ENCODE measurements around the gene CALML5.

The CALML5 gene

DNA sequence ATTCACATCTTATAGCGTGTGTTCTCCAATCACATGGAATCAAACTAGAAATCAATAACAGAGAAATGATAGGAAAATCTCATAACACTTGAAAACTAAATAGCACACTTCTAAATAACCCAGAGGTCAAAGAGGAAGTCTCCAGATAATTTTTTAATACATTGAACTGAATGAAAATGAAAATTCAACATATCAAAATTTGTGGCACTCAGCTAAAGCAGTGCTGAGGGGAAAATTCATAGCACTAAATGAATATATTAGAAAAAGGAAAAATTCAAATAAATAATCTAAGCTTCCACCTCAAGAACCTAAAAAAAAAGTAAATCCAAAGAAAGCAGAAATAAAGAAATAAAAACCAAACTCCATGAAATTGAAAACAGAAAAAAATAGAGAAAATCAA lies 42.7 kb upstream of the CALML5 start:
- Histone ChIP-seq H3F3A (ENCODE audit: insufficient read depth) (no peaks in the 10 kb centered on the region), H3K27me3 (ENCODE audit: low read length) (no peaks in the 10 kb centered on the region), H4K20me1 (ENCODE audit: low read depth, low read length) (no peaks in the 10 kb centered on the region), H3K4me3 (ENCODE audit: insufficient read depth, low read length, poor library complexity, severe bottlenecking) (no peak overlapping the region), H3K9me3 (ENCODE audit: insufficient read depth, low read length) (no peaks in the 10 kb centered on the region), H3K9me2 (replicated peaks; ENCODE audit: insufficient read depth, low read length) (no peaks in the 10 kb centered on the region), H3K27ac (ENCODE audit: low read depth, low read length) (no peak overlapping the region), H2AFZ (ENCODE audit: low read depth, low read length, severe bottlenecking) (no peak overlapping the region), H3K9ac (ENCODE audit: low read length) (no peak overlapping the region), H3K79me2 (ENCODE audit: insufficient read depth, low read length) (no peaks in the 10 kb centered on the region), H3K36me3 (ENCODE audit: low read length) (0 out of 2 replicates have a peak, but pooled peaks cover 5% of the 10 kb centered on the region), H3K4me2 (ENCODE audit: low read depth, low read length, poor library complexity, severe bottlenecking) (no peak overlapping the region)
- TF ChIP-seq EZH2phosphoT487 (conservative IDR thresholded peaks at IDR 0.05; ENCODE audit: low read length), result no peak
- TF ChIP-seq, protein P1, sequence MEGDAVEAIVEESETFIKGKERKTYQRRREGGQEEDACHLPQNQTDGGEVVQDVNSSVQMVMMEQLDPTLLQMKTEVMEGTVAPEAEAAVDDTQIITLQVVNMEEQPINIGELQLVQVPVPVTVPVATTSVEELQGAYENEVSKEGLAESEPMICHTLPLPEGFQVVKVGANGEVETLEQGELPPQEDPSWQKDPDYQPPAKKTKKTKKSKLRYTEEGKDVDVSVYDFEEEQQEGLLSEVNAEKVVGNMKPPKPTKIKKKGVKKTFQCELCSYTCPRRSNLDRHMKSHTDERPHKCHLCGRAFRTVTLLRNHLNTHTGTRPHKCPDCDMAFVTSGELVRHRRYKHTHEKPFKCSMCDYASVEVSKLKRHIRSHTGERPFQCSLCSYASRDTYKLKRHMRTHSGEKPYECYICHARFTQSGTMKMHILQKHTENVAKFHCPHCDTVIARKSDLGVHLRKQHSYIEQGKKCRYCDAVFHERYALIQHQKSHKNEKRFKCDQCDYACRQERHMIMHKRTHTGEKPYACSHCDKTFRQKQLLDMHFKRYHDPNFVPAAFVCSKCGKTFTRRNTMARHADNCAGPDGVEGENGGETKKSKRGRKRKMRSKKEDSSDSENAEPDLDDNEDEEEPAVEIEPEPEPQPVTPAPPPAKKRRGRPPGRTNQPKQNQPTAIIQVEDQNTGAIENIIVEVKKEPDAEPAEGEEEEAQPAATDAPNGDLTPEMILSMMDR (IDR thresholded peaks at IDR 0.05; ENCODE audit: insufficient read depth, low read length, poor library complexity, severe bottlenecking), result no peak

DNA sequence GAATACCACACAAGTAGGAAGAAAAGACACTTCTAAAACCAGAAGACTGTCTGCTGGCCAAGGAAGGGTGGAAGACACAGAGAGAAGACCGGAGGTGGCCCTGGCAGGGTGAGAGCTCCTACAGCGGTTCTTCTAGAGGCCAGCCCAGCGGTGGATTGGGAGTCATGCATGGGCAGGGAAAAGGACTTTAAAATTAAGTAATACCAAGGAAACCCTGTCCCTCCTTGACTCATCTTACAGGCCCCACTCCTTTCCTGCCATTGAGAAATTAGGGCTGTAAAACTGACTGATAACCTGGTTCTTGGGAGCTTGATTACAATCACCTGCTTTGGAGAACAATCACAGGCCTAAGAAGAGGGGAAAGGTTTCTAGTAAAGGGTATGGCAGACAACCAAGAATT lies 41.5 kb upstream of the CALML5 start:
- no peaks in the 10 kb centered on the region for H3K9me2 ChIP-seq (replicated peaks; ENCODE audit: insufficient read depth, low read length)
- H3K27me3 ChIP-seq (ENCODE audit: low read length), result no peaks in the 10 kb centered on the region
- H3K4me2 ChIP-seq (ENCODE audit: low read depth, low read length, poor library complexity, severe bottlenecking), result no peak overlapping the region
- no peaks in the 10 kb centered on the region for H3K79me2 ChIP-seq (ENCODE audit: insufficient read depth, low read length)
- H3K27ac ChIP-seq (ENCODE audit: low read depth, low read length), result no peak overlapping the region
- TF ChIP-seq EZH2phosphoT487 (conservative IDR thresholded peaks at IDR 0.05; ENCODE audit: low read length), result no peak
- TF ChIP-seq, protein P1 (IDR thresholded peaks at IDR 0.05; ENCODE audit: insufficient read depth, low read length, poor library complexity, severe bottlenecking), result no peak
- H3F3A ChIP-seq (ENCODE audit: insufficient read depth), result no peaks in the 10 kb centered on the region
- H3K9me3 ChIP-seq (ENCODE audit: insufficient read depth, low read length), result no peaks in the 10 kb centered on the region
- no peak overlapping the region for H3K4me3 ChIP-seq (ENCODE audit: insufficient read depth, low read length, poor library complexity, severe bottlenecking)
- H3K36me3 ChIP-seq (ENCODE audit: low read length), result 0 out of 2 replicates have a peak, but pooled peaks cover 5% of the 10 kb centered on the region
- no peak overlapping the region for H2AFZ ChIP-seq (ENCODE audit: low read depth, low read length, severe bottlenecking)
- H4K20me1 ChIP-seq (ENCODE audit: low read depth, low read length), result no peaks in the 10 kb centered on the region
- no peak overlapping the region for H3K9ac ChIP-seq (ENCODE audit: low read length)

DNA sequence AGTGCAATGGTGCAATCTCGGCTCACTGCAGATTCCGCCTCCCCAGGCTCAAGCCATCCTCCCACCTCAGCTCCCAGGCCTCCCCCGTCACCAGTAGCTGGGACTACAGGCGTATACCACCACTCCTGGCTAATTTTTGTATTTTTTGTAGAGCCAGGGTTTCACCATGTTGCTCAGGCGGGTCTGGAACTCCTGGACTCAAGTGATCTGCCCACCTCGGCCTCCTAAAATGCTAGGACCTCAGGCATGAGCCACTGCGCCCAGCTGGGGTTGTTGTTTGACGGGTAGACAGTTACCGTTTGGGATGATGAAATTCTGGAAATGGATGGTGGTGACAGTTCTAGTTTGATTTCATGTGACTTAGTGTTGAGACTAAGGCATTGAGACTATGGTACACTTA lies 40.7 kb upstream of the CALML5 start:
- Histone ChIP-seq H3K79me2 (ENCODE audit: insufficient read depth, low read length) (no peaks in the 10 kb centered on the region), H3F3A (ENCODE audit: insufficient read depth) (no peaks in the 10 kb centered on the region), H3K4me3 (ENCODE audit: insufficient read depth, low read length, poor library complexity, severe bottlenecking) (no peak overlapping the region), H3K4me2 (ENCODE audit: low read depth, low read length, poor library complexity, severe bottlenecking) (no peak overlapping the region), H3K9ac (ENCODE audit: low read length) (no peak overlapping the region), H4K20me1 (ENCODE audit: low read depth, low read length) (no peaks in the 10 kb centered on the region), H3K9me2 (replicated peaks; ENCODE audit: insufficient read depth, low read length) (no peaks in the 10 kb centered on the region), H3K36me3 (ENCODE audit: low read length) (0 out of 2 replicates have a peak, but pooled peaks cover 5% of the 10 kb centered on the region), H3K9me3 (ENCODE audit: insufficient read depth, low read length) (no peaks in the 10 kb centered on the region), H3K27me3 (ENCODE audit: low read length) (no peaks in the 10 kb centered on the region), H2AFZ (ENCODE audit: low read depth, low read length, severe bottlenecking) (no peak overlapping the region), H3K27ac (ENCODE audit: low read depth, low read length) (no peak overlapping the region)
- TF ChIP-seq EZH2phosphoT487 (conservative IDR thresholded peaks at IDR 0.05; ENCODE audit: low read length), result no peak

DNA sequence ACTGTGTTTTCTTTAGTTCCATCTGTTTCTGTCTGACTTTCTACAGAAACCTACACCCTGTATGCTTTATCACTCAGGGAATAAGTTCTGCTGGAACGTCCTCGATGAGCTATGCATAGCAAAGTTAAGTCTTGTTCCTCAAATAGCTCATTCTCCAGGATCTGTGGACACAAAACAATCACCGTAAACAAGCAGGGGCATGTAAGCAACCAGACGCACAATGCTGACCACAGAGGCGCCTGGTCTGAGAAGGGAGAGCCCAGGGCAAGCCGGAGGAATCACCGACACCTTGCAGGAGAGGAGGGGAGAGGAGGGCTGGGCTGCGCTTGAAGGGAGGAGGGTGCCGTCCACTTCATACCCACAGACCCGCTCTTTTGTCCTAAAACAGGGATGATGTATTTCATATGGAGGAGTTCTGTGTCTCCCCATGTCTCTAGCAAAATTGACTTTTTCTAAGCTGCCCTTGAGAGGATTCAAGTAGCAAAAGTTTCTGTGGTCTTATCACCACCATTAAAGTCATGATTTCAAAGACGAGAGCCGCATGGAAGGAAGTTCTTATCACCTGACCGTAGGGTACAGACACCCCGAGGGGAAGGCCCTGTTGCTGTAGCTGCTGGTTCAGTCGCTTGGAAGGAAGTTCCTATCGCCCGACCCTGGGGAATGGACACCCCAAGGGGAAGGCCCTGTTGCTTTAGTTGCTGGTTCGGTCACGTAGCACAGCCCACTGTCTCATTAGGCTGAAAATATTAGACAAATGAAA lies 39.7 kb upstream of the CALML5 start:
- H3K4me3 ChIP-seq (ENCODE audit: insufficient read depth, low read length, poor library complexity, severe bottlenecking), result no peak overlapping the region
- no peaks in the 10 kb centered on the region for H3K27me3 ChIP-seq (ENCODE audit: low read length)

More for the DNA sequence above, 39.7 kb upstream of the CALML5 start:
- Histone ChIP-seq H3F3A (ENCODE audit: insufficient read depth) (no peaks in the 10 kb centered on the region), H3K4me2 (ENCODE audit: low read depth, low read length, poor library complexity, severe bottlenecking) (no peak overlapping the region), H3K9me2 (replicated peaks; ENCODE audit: insufficient read depth, low read length) (no peaks in the 10 kb centered on the region), H3K79me2 (ENCODE audit: insufficient read depth, low read length) (no peaks in the 10 kb centered on the region), H2AFZ (ENCODE audit: low read depth, low read length, severe bottlenecking) (no peak overlapping the region), H3K36me3 (ENCODE audit: low read length) (0 out of 2 replicates have a peak, but pooled peaks cover 5% of the 10 kb centered on the region), H3K27ac (ENCODE audit: low read depth, low read length) (no peak overlapping the region), H3K9ac (ENCODE audit: low read length) (no peak overlapping the region), H4K20me1 (ENCODE audit: low read depth, low read length) (no peaks in the 10 kb centered on the region), H3K9me3 (ENCODE audit: insufficient read depth, low read length) (no peaks in the 10 kb centered on the region)
- TF ChIP-seq EZH2phosphoT487 (conservative IDR thresholded peaks at IDR 0.05; ENCODE audit: low read length), result no peak
- TF ChIP-seq, protein P1 (IDR thresholded peaks at IDR 0.05; ENCODE audit: insufficient read depth, low read length, poor library complexity, severe bottlenecking), result no peak
